ENCODE measurements around the gene OXGR1.

GRCh38 chr13:97002581-97002980 lies 8.3 kb upstream of the OXGR1 start:
- TF ChIP-seq CTCF (IDR thresholded peaks at IDR 0.05) (no peak), POLR2A (IDR thresholded peaks at IDR 0.05) (no peak)
